ENCODE measurements around the gene KLHL5.
A peak's percentile ranks its signal among the peaks of the same experiment; 100 is the strongest.

KLHL5 gene

DNA sequence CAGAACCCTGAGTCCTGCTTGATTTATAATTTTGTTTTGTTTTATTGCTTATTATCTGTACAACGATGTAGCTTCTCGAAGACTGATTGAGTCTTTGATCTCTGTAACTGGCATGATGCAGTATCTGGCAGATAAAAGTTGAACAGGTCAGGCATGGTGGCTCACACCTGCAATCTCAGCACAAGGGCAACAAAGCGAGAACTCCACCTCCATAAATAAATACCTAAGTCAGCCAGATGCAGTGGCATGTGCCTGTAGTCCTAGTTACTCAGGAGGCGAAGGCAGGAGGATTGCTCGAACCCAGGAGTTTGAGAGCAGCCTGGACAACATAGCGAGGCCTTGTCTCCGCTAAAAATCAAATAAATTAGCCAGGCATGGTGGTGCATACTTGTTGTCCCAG is 104.6 kb downstream of the KLHL5 start:
- Histone ChIP-seq H3K36me3 (ENCODE audit: control insufficient read depth in 1 of 2, insufficient read depth in 2 of 2, low read depth in 1 of 2, low read length in 2 of 2) (no peaks in the 10 kb centered on the region), H4K91ac (ENCODE audit: low read length) (no peak overlapping the region), H2BK15ac (ENCODE audit: low read depth, poor library complexity, severe bottlenecking) (no peak overlapping the region), H3K18ac (ENCODE audit: low read depth in 1 of 2, low read length in 2 of 2) (no peak overlapping the region), H3K23ac (ENCODE audit: low read length in 2 of 2) (no peak overlapping the region), H3K79me1 (replicated peaks; ENCODE audit: low read length, poor library complexity, severe bottlenecking) (no peaks in the 10 kb centered on the region), H3K4me1 (ENCODE audit: control insufficient read depth, insufficient read depth, low read depth, low read length) (no peaks in the 10 kb centered on the region), H3K4me2 (ENCODE audit: low read length, poor library complexity, severe bottlenecking) (no peak overlapping the region), H2BK12ac (ENCODE audit: low read length in 2 of 2) (no peak overlapping the region), H2BK120ac (ENCODE audit: low read depth, low read length) (no peak overlapping the region), H4K8ac (ENCODE audit: low read length) (peak overlapping the region; percentile 37), H3K27me3 (ENCODE audit: control insufficient read depth in 1 of 2, insufficient read depth in 1 of 2, low read length in 2 of 2) (no peaks in the 10 kb centered on the region), H2AFZ (ENCODE audit: low read depth, low read length) (no peak overlapping the region), H3K9ac (ENCODE audit: low read length) (no peak overlapping the region), H2AK5ac (ENCODE audit: low read length, severe bottlenecking) (no peak overlapping the region), H3K27ac (ENCODE audit: low read length, poor library complexity, severe bottlenecking) (no peak overlapping the region), H3K9me3 (ENCODE audit: control insufficient read depth, low read length) (peaks cover 5% of the 10 kb centered on the region), H3K4ac (ENCODE audit: low read depth in 1 of 2, low read length in 2 of 2) (no peak overlapping the region), H3K4me3 (ENCODE audit: insufficient read depth in 1 of 2, low read depth in 1 of 2, low read length in 2 of 2) (no peak overlapping the region), H2BK5ac (ENCODE audit: low read depth, low read length, poor library complexity, severe bottlenecking) (no peak overlapping the region), H3K14ac (ENCODE audit: low read length in 2 of 2) (no peak overlapping the region)
- WGBS: 94% methylated on average over 7 of the region's 7 CpGs
- no peak for DNase-seq

DNA sequence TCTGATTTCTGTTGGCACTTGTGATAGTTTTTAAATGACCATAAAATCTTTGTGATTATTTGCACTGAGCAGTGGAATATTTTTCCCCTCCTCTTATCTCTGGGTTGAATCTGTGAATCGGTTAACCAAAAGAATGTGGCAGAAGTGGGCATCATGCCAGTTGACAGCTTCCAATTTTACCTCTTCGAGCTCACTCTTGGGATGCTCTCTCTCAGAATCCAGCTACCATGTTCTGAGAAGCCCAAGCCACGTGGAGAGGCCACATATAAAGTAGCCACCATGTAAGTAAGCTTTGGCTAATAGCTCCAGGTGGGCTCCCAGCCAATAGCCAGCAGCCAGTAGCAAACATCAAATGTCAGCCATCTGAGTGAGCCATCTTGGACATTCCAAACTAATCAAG is 107.4 kb downstream of the KLHL5 start:
- Histone ChIP-seq H3K4me1 (ENCODE audit: control insufficient read depth, insufficient read depth, low read depth, low read length) (no peaks in the 10 kb centered on the region), H2AK5ac (ENCODE audit: low read length, severe bottlenecking) (no peak overlapping the region), H3K4me2 (ENCODE audit: low read length, poor library complexity, severe bottlenecking) (no peak overlapping the region), H4K8ac (ENCODE audit: low read length) (peak overlapping the region; percentile 41), H3K4ac (ENCODE audit: low read depth in 1 of 2, low read length in 2 of 2) (no peak overlapping the region), H2BK15ac (ENCODE audit: low read depth, poor library complexity, severe bottlenecking) (no peak overlapping the region), H2BK5ac (ENCODE audit: low read depth, low read length, poor library complexity, severe bottlenecking) (no peak overlapping the region), H3K23ac (ENCODE audit: low read length in 2 of 2) (no peak overlapping the region), H3K27me3 (ENCODE audit: control insufficient read depth in 1 of 2, insufficient read depth in 1 of 2, low read length in 2 of 2) (no peaks in the 10 kb centered on the region), H2AFZ (ENCODE audit: low read depth, low read length) (no peak overlapping the region), H3K9me3 (ENCODE audit: control insufficient read depth, low read length) (peaks cover 5% of the 10 kb centered on the region), H3K18ac (ENCODE audit: low read depth in 1 of 2, low read length in 2 of 2) (no peak overlapping the region), H3K4me3 (ENCODE audit: insufficient read depth in 1 of 2, low read depth in 1 of 2, low read length in 2 of 2) (no peak overlapping the region), H3K9ac (ENCODE audit: low read length) (no peak overlapping the region), H2BK12ac (ENCODE audit: low read length in 2 of 2) (no peak overlapping the region), H3K27ac (ENCODE audit: low read length, poor library complexity, severe bottlenecking) (no peak overlapping the region), H2BK120ac (ENCODE audit: low read depth, low read length) (no peak overlapping the region), H4K91ac (ENCODE audit: low read length) (no peak overlapping the region), H3K79me1 (replicated peaks; ENCODE audit: low read length, poor library complexity, severe bottlenecking) (no peaks in the 10 kb centered on the region), H3K36me3 (ENCODE audit: control insufficient read depth in 1 of 2, insufficient read depth in 2 of 2, low read depth in 1 of 2, low read length in 2 of 2) (no peaks in the 10 kb centered on the region), H3K14ac (ENCODE audit: low read length in 2 of 2) (no peak overlapping the region)
- DNase-seq: no peak
- WGBS: 79% methylated on average over 3 of the region's 3 CpGs

DNA sequence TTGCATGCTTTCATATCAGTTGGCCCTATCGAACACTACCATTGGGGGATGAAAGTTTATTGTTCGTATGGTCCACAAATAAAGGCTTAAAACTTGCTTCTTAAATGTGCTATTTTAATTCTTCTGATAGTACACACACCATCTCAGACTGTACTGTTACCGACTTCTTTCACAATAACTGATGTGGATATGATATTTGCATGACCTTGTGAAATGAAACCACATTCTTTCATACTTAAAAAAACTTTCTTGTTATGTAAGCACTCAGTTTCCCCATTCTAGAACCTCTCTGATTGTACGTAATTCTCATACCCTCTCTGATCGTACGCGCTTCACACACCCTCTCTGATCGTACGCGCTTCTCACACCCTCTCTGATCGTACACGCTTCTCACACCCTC is 108.3 kb downstream of the KLHL5 start:
- Histone ChIP-seq H3K4ac (ENCODE audit: low read depth in 1 of 2, low read length in 2 of 2) (no peak overlapping the region), H4K91ac (ENCODE audit: low read length) (no peak overlapping the region), H3K36me3 (ENCODE audit: control insufficient read depth in 1 of 2, insufficient read depth in 2 of 2, low read depth in 1 of 2, low read length in 2 of 2) (no peaks in the 10 kb centered on the region), H2BK120ac (ENCODE audit: low read depth, low read length) (no peak overlapping the region), H2BK5ac (ENCODE audit: low read depth, low read length, poor library complexity, severe bottlenecking) (no peak overlapping the region), H3K23ac (ENCODE audit: low read length in 2 of 2) (no peak overlapping the region), H3K14ac (ENCODE audit: low read length in 2 of 2) (no peak overlapping the region), H2AK5ac (ENCODE audit: low read length, severe bottlenecking) (no peak overlapping the region), H3K4me1 (ENCODE audit: control insufficient read depth, insufficient read depth, low read depth, low read length) (no peaks in the 10 kb centered on the region), H2BK15ac (ENCODE audit: low read depth, poor library complexity, severe bottlenecking) (no peak overlapping the region), H2AFZ (ENCODE audit: low read depth, low read length) (no peak overlapping the region), H3K4me3 (ENCODE audit: insufficient read depth in 1 of 2, low read depth in 1 of 2, low read length in 2 of 2) (no peak overlapping the region), H4K8ac (ENCODE audit: low read length) (no peak overlapping the region), H3K79me1 (replicated peaks; ENCODE audit: low read length, poor library complexity, severe bottlenecking) (no peaks in the 10 kb centered on the region), H3K9ac (ENCODE audit: low read length) (no peak overlapping the region), H3K9me3 (ENCODE audit: control insufficient read depth, low read length) (peaks cover 5% of the 10 kb centered on the region), H3K27me3 (ENCODE audit: control insufficient read depth in 1 of 2, insufficient read depth in 1 of 2, low read length in 2 of 2) (no peaks in the 10 kb centered on the region), H3K4me2 (ENCODE audit: low read length, poor library complexity, severe bottlenecking) (no peak overlapping the region), H3K27ac (ENCODE audit: low read length, poor library complexity, severe bottlenecking) (no peak overlapping the region), H2BK12ac (ENCODE audit: low read length in 2 of 2) (peak overlapping the region in 1 of 2 experiments; percentile 10), H3K18ac (ENCODE audit: low read depth in 1 of 2, low read length in 2 of 2) (no peak overlapping the region)
- no peak for DNase-seq
- 99% methylated on average over 10 of the region's 12 CpGs for WGBS
